HEK293T (cell line): ENCODE measurements around the gene COL27A1.

Experiments used
- CTCF ChIA-PET: fragments of 350-600 bp; formaldehyde crosslinking; extraction: SDS; loops from one replicate; lab custom pipeline; 2021; ENCODE audit warnings: antibody characterized with exemption, inconsistent platforms; lab: Yijun Ruan, JAX
- POLR2A ChIA-PET: fragments of 350-600 bp; formaldehyde crosslinking; extraction: SDS; loops from one replicate; lab custom pipeline; 2020; ENCODE audit warnings: antibody characterized with exemption, inconsistent platforms; lab: Yijun Ruan, JAX
- DNase-seq: peaks from one replicate; pipeline ENCODE4 v3.0.0; 2012; ENCODE audit warnings: mixed read lengths; ENCODE audit errors: extremely low spot score
- ARNT ChIP-seq: fragments of 450-650 bp; IDR thresholded peaks from 2 replicates; pipeline ENCODE4 v1.6.1; 2017; ENCODE audit warnings: mild to moderate bottlenecking
- BHLHE40 ChIP-seq: fragments of 450-650 bp; IDR thresholded peaks from 2 replicates; pipeline ENCODE4 v1.6.1; 2016; ENCODE audit warnings: mild to moderate bottlenecking, moderate library complexity, borderline replicate concordance
- CTBP1 ChIP-seq: fragments of 450-650 bp; IDR thresholded peaks from 2 replicates; pipeline ENCODE4 v1.6.1; 2016; ENCODE audit warnings: borderline replicate concordance
- ELF4 ChIP-seq: fragments of 450-650 bp; IDR thresholded peaks from 2 replicates; pipeline ENCODE4 v1.6.1; 2017; ENCODE audit warnings: antibody characterized with exemption
- FOXA1 ChIP-seq: fragments of 450-650 bp; IDR thresholded peaks from 2 replicates; pipeline ENCODE4 v1.6.1; 2016; ENCODE audit warnings: mild to moderate bottlenecking
- FOXK2 ChIP-seq: fragments of 450-650 bp; IDR thresholded peaks from 2 replicates; pipeline ENCODE4 v1.6.1; 2016; ENCODE audit warnings: mild to moderate bottlenecking
- FOXM1 ChIP-seq: fragments of 450-650 bp; IDR thresholded peaks from 2 replicates; pipeline ENCODE4 v1.6.1; 2017; ENCODE audit warnings: mild to moderate bottlenecking, borderline replicate concordance
- HDGF ChIP-seq: fragments of 450-650 bp; IDR thresholded peaks from 2 replicates; pipeline ENCODE4 v1.6.1; 2017; ENCODE audit warnings: antibody characterized with exemption, borderline replicate concordance
- L3MBTL2 ChIP-seq: fragments of 450-650 bp; conservative IDR thresholded peaks from 2 replicates; pipeline ENCODE4 v1.6.1; 2016; ENCODE audit warnings: mild to moderate bottlenecking
- LEF1 ChIP-seq: fragments of 450-650 bp; IDR thresholded peaks from 2 replicates; pipeline ENCODE4 v1.6.1; 2017; ENCODE audit warnings: mild to moderate bottlenecking, borderline replicate concordance
- NFRKB ChIP-seq: fragments of 450-650 bp; IDR thresholded peaks from 2 replicates; pipeline ENCODE4 v1.6.1; 2016; ENCODE audit warnings: mild to moderate bottlenecking, moderate library complexity
- PKNOX1 ChIP-seq: fragments of 450-650 bp; IDR thresholded peaks from 2 replicates; pipeline ENCODE4 v1.6.1; 2016
- SP1 ChIP-seq: fragments of 450-650 bp; IDR thresholded peaks from 2 replicates; pipeline ENCODE4 v1.6.1; 2017
- SUZ12 ChIP-seq: fragments of 450-650 bp; IDR thresholded peaks from 2 replicates; pipeline ENCODE4 v1.6.1; 2016; ENCODE audit warnings: mild to moderate bottlenecking
- TARDBP ChIP-seq: fragments of 450-650 bp; IDR thresholded peaks from 2 replicates; pipeline ENCODE4 v1.6.1; 2016
- ZNF384 ChIP-seq: fragments of 450-650 bp; IDR thresholded peaks from 2 replicates; pipeline ENCODE4 v1.6.1; 2016

The COL27A1 gene

DNA sequence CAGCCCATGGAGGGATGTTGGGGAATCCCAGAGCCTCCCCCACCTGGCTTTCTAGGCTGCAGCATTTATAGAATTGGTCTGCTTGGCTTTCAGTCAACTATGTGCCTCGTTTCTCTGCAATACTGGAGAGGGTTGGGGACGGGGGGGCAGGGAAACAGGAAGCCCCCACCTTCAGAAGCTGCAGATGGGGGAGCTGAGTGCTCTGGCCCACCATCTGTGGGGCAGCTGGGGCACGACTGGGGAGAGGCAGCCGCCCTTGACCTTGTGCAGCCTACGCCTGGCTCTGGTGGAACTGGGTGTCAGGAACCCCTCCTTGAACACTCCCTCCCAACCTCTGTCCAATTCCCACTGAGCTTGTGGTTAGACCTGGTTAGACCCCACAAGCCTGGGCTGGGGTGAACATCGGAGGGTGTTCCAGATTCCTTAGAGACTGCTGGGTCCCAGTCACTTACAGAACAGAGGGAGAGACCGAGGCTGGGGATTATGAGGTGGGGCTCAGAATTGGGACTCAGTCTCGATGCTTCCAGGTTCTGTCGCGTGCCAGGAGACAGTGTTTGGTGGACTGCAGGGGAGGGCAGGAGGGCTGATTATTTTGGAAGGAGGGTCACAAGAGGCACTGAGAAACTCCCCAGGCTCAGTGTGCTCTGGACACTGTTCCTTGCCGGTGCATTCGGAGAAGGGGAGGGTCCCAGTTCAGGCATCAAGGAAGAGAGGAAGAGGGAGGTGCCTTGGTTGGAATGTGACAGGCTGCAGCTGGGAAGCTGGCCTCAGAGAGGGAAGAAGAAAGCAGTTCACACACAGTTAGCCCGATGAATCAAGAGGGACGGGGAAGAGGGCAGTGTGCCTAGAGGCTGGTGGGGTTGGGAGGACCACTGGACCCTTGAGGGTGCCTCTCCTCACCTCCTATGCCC, 25.6 kb downstream of the COL27A1 start:
- TF ChIP-seq ELF4 (no peak), SP1 (no peak), FOXM1 (no peak), FOXA1 (no peak), BHLHE40 (no peak), FOXK2 (no peak), SUZ12 (no peak)
- POLR2A ChIA-PET: no interaction called here
- CTCF ChIA-PET: no interaction called here
- no peak for DNase-seq

DNA sequence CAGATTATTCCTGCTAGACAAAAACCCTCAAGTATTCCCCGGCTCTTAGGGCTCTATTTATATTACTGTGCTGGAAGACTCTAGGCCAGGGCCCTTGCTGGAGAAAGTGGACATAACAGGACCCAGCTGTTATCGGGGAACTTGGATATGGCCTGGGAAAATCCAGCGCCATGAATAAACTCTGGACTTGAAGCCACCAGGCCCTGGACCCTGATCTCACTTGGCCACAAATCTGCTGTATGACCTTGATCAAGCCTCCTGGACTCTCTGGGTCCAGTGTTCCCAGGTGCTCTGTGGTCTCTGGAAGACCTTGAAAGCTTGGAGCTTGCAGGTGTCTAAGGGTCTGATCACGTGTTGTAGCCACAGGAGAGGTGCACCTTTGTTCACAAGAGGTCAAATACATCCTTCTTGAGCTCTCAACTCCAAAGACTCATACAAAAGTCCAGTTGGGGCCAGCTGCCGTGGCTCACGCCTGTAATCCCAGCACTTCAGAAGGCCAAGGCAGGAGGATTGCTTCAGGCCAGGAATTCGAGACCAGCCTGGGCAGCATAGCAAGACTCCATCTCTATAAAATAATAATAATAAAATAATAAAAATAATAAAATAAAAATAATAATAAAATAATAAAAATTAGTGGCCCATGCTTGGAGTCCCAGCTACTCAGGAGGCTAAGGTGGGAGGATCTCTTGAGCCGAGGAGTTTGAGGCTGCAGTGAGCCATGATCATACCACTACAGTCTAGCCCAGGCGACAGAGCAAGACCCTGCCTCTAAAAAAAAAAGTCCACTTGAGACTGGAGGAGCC, 26.5 kb downstream of the COL27A1 start:
- POLR2A ChIA-PET: no interaction called here
- CTCF ChIA-PET: no interaction called here

DNA sequence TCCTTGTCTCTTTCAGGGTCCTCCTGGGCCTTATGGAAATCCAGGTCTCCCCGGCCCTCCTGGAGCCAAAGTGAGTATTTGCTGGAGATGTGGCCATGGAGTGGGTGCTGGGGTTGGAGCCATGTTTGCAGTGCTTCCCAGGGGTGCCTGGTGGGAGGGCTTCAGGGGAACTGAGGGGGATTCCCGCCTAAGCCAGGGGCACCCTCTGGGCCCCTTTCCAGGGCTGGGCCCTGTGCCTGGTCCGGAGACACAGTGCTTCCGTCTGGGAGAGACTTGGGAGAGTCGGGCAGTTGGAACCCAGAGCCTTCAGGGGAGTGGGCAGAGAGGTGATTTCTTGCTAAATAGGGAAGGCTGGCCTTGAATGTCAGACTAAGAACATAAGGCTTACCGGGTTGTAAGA, 27.7 kb downstream of the COL27A1 start:
- CTCF ChIA-PET: no interaction called here
- DNase-seq: no peak
- POLR2A ChIA-PET: no interaction called here
- no peak for TF ChIP-seq L3MBTL2
- no peak for TF ChIP-seq SP1
- no peak for TF ChIP-seq LEF1
- no peak for TF ChIP-seq ARNT
- TF ChIP-seq CTBP1: no peak
- no peak for TF ChIP-seq PKNOX1
- TF ChIP-seq HDGF: no peak
- no peak for TF ChIP-seq FOXM1

More for the DNA sequence above, 26.5 kb downstream of the COL27A1 start:
- no peak for DNase-seq
- TF ChIP-seq ARNT: no peak
- TF ChIP-seq ZNF384: no peak
- no peak for TF ChIP-seq SP1

GRCh38 chr9:114184071-114184470, 28.7 kb downstream of the COL27A1 start:
- DNase-seq: no peak
- ChIA-PET CTCF (no interaction called here), POLR2A (no interaction called here)
- TF ChIP-seq BHLHE40 (no peak), LEF1 (no peak), ZNF384 (no peak), SP1 (no peak), TARDBP (no peak), FOXA1 (no peak), SUZ12 (no peak), L3MBTL2 (no peak), CTBP1 (no peak), FOXM1 (no peak), FOXK2 (no peak), PKNOX1 (no peak), NFRKB (no peak), ARNT (no peak), HDGF (no peak), ELF4 (no peak)

DNA sequence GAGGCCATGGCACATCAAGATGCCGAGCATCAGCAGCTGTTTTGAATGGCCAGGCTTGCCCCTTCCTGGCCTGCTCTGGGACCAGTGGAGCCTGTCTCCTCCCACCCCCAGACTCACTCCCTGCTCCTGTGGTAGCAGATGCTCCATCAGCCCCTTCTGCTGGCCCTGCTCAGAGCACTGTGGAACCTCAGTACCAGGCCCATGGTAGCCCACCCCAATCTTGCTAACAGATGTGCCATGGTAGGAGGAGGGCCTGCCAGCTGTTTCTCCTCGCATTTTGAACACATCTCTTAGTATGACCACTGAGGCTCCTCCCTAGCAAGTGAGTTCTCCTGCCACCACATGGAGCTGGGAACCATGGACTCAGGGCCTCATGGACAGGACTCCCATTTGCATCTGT, 29.5 kb downstream of the COL27A1 start:
- ChIA-PET POLR2A (no interaction called here), CTCF (no interaction called here)
- DNase-seq: no peak
- no peak for TF ChIP-seq LEF1
- TF ChIP-seq PKNOX1: no peak
- no peak for TF ChIP-seq BHLHE40
- TF ChIP-seq NFRKB: no peak
- no peak for TF ChIP-seq FOXM1
- TF ChIP-seq CTBP1: no peak
- TF ChIP-seq ZNF384: no peak
- TF ChIP-seq ARNT: no peak
- no peak for TF ChIP-seq SUZ12
- TF ChIP-seq ELF4: no peak
- TF ChIP-seq FOXA1: no peak
- no peak for TF ChIP-seq L3MBTL2
- no peak for TF ChIP-seq FOXK2

DNA sequence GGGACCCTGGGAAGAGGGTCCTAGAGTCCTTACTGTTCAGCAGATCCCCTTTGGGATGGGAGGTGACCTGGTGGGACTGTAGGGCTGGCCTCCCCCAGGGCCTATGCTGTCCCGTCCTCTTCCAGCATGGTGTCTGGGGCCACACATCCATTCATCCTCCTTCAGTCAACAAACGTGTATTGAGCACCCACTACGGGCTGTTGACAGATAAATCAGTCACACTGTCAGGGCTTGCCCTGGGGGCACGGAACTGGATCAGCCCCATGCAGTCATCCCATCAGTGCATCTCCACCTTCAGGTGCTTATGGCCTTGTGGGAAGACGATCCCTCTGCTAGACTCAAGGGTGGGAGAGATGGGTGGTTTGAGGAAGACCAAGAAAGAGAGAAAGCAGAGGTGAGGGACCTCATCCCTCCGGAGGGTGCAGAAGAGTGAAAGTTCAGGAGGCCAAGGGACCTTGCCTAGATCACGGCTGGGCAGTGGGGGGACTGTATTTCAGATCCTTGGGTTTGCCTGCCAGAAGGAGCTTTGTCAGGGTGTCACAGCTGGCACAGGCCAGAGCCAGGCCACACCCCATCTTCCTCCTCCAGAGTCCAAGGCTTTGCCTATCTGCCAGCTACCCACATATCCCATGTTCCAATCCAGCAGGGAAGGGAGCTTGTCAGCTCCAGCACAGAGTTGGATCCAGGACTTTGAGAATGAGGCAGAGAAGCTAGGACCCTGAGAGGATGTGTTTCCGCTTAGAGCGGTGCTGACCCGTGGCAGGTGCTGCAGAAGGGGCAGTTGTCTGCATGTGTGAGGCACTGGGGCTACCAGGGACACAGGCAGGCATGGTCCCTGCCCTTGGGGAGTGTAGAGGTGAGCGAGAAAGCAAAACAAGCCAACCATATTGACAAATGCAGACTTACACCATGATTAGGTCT, 30.5 kb downstream of the COL27A1 start:
- ChIA-PET CTCF (no interaction called here), POLR2A (no interaction called here)

More for the DNA sequence above, 30.5 kb downstream of the COL27A1 start:
- DNase-seq: no peak
- no peak for TF ChIP-seq PKNOX1
- no peak for TF ChIP-seq FOXA1
- no peak for TF ChIP-seq BHLHE40
- TF ChIP-seq NFRKB: no peak
